Right hindlimb (tissue), 1 donor: Measurements from ENCODE around the gene PTPRM.

ENCODE experiments used
- DNase-seq: peaks from one replicate; pipeline ENCODE4 v3.0.0-alpha.2; 2018

Gene PTPRM

DNA sequence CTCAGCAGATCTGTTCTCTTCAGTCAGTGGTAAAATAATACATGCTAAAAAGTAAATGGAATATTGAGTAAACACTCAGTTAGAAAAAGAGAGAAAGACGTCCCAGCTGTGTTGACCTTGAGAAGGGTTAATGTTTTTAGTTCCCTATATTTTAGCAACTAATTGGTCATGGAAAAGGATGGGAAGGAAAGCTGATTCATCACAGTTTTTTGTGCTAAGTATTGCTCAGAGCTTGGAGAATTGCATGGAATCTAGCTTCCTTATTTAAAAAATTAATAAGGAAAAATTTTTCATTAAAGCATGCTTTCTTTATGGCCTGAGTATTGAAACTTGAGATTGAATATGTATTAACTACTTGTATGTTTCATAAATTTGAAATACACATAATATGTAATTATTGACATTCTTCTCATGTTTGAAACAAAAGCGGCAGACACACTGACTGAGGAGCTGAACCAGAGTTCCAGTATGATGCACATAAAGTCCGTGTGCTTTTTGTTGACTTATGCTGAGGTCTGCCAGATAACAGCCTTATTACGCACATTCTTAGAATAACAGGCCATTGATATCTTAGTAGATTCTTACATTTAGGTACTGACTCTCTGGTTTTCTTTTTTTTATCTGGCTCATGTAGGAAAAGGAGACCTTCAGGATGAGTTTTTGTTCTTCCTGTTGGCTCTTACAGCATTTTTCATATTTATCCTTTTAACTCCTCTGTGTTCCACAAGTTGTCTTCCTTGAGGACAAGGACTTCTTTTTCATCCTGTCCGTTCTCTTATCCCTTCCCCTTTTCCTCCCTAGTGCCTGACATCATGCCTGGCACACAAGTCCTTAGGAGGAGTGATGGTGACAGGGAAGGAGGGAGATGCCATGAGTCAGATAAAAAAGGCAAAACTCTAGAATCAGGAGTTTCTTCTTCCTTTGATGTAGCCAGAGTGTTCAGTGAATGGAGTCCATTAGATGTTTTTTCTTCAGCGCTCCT is 194.1 kb downstream of the PTPRM start:
- no peak for DNase-seq

DNA sequence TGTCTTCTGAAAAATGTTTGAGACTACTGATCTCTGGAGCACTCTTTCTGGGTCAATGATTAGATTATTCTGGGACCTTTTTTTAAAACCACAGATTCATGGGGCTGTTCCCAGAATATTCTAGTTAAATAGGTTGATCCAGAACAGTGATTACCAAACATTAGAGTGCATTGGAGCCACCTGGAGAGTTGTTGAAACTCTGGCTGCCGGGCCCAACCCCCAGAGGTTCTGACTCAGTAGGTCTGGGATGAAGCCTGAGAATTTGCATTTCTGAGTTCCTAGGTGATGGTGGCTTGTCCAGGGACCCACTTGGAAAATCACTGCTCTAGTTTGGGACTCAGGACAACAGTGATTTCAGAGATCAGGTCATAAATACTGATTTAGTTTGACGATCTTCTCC is 197.3 kb downstream of the PTPRM start:
- no peak for DNase-seq

DNA sequence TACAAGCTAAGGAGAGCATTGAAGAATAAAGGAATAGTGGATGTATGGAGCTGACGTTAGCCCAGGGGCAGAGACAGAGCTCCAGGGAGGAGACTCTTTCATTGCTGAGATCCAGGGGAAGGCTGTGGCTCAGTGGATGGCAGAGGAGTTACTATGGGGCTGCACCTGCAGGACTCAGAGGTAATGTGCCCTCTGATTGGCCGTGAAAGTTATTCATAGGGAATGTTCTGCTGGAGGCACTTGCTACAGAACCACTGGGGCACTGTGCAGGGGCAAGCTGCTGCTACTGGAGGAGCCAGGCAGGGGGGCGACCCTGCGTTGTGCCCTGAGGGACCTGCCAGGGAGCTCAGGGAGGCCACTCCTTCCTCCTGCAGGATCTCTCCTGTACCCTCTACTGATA is 199.2 kb downstream of the PTPRM start:
- DNase-seq: no peak

DNA sequence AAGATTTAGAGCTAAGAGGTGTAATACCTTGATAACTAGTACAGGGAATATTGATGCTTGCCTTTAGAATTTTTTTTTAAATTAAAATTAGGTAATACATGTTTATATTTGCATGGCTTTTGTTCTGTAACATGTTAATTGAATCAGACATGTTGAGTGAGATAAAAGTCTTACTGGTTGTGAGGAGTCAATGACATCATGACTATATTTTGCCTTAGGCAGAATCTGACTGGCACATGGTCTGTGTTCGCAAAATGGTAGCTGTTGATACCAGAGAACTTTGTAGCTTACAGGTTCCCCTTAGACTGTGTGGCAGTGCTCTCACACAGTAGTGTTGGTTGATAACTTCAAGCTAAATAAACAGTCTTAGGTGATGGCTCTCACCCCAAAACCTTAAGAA is 199.7 kb downstream of the PTPRM start:
- no peak for DNase-seq

DNA sequence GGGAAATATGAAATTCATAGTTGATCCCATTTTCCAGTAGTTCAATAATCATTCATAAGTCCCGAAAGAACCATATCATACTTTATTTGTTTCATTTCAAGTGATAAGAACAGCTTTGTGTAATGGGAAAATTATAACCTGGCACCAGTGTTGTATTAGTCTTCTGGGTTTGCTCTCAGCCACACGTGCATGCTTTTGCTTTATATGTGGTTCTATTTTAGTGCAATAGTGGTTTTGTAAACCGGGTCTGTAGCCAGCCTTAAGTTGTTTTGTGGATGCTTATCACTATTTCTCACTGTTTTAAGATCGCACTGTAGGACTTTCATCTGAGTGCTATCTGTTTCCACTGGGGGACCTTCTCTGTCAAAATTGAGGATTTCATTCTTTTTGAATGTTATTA is 203.8 kb downstream of the PTPRM start:
- DNase-seq: no peak

DNA sequence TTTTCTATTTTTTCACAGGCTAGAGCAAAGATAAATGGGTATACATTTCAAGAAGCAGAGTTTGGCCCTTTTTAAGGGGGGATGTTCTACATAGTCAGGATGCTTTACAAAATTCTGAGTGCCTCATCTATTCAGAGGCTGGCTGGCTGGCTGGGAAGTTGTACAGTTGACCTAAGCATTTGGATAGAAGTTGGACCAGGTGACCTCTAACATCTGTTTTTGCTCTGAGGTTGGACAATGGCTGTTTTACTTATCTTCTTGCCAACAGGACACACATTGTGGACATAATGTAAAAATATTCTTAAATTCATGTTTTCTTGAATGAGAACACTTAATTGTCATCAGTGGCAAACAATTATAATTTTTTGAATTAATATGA is 205.4 kb downstream of the PTPRM start:
- DNase-seq: no peak

DNA sequence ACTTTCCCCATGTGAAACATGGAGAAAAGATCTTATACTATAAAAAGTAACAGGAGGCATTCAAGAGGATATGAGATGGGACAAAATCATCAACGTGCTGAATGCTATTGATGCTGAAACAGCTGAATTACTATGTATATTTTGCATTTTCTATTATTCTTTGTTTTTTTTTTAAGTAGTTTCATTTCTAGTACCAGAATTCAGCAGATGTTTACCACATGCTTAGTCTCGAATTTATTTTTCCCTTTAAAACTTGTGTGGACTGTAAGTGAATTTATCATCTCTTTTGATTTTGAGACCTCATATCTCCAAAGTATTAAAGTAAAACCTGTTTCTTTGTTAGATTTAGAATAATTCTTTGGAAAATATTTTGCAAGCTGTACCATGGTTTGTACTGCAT is 205.8 kb downstream of the PTPRM start:
- DNase-seq: no peak

DNA sequence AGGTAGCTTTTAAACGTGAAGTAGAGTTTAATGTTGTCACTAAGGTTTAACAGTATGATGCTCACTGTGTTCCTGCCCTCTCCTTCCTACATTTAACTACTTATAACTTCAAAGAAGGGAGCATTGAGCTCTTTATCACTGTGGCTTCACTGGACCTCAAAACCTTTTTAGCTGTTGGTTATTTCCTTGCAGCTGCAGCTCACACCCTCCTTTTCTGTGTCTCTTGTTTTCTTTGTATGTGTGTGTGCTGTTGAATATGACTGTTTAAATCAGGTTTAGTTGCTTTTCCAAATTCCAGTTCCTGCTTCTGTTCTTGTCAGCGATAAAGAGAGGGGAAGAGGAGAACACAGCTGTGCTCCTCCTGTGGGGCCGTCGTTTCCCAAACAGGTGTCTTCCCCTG is 208.0 kb downstream of the PTPRM start:
- no peak for DNase-seq

DNA sequence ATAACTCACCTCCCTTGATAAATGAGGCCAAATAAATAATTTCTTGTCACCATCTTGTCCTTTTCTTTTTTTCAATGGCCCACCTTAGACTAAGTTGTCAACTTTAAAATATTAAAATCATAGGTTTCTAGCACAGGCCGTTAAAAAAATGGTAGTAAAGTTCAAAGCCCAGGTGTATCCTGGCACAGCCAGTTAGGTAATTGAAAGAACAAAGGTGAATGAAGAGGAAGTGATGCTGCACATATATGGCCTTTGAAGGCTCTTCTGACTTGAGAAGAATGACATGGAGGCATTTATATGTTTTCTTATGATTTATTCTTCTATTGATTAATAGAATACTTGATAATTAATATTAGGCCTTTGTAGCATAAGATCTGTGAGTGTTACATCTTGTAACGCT is 208.7 kb downstream of the PTPRM start:
- no peak for DNase-seq

DNA sequence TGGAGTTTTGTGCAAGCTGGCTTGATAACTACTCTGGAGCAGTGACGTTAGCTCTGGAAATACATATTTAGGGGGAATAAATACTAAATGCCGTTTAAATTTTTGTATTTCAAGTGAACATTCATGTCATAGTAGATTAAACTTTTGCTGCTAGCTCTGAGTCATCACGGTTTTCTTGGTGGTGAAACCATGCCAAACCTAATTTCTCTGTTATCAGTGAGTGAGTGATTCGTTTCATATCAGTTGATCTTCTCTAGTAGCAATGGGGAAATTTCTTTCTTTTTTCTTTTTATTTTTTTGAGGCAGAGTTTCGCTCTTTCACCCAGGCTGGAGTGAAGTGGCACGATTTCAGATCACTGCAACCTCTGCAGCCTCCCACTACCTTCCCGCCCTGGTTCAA is 211.1 kb downstream of the PTPRM start:
- no peak for DNase-seq

DNA sequence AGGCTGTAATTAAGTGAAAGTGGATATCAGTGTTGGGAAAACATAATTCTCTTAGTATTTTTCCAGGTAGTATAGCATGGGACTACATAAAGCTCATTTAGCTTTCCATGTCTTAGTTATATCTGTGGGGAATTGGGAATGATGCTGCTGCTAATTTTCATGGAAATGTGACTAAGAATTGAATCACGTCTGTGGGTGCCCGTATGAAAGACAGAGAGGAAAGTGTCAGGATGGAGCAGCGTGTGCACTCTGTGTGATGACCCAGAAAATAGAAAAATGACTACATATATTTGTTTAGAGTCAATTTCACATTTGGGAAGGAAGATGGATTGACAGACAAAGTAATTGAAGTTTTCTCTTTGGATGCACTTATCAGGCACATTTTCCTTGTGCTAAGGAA is 212.1 kb downstream of the PTPRM start:
- no peak for DNase-seq

DNA sequence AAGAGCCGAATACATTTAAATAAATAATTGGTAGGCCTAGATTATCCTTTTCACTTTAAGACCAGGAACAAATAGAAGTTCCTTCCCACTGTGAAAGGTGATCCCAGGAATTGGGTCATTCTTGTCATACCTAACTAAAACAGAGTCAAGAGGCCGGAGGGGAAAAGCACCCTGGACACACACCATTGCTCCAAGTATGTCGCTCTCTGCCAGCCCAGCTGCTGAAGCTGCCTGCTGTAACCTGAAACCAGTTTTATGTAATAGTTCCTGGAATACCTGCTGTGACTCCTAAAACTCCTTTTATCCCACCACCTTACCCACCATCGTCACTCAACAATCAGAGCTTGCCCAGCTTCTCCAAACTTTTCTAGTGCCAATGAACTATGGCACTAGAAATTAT is 217.1 kb downstream of the PTPRM start:
- DNase-seq: no peak

DNA sequence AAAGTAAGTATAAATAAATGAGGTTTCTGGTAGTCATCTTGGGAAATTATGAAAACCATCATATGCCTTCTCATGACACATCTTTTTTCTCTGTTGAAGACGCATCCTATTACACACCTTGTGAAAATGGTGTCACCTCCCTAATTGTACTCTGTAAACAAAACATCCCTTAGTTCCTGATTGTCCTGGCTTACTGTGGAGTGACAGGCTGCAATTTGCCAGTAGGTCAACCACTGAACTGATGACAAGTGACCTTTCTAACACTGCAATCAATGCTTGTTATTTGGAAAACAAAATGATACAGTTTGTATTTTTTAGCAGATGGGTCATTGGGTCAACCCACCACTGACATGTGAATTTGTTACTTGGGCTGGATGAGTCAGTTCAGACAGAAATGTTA is 219.5 kb downstream of the PTPRM start:
- no peak for DNase-seq

DNA sequence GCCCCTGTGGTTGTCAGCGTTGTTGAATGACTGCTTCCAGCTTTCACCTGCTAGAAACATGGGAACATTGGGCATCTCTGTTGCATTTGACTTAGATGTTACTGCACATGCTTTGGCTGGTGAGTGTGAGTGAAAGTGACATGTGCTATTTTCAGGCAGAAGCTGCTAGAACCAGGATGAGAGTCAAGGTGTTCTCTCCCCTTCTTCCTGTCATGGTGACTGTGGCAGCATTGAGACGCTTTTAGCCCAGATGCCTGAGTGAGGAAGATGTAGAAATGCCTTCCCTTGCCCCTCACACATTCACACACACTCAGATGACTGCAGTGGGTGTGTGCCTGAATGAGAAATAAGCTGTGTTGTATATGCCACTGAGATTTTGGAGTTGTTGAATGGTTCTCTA is 220.2 kb downstream of the PTPRM start:
- no peak for DNase-seq

DNA sequence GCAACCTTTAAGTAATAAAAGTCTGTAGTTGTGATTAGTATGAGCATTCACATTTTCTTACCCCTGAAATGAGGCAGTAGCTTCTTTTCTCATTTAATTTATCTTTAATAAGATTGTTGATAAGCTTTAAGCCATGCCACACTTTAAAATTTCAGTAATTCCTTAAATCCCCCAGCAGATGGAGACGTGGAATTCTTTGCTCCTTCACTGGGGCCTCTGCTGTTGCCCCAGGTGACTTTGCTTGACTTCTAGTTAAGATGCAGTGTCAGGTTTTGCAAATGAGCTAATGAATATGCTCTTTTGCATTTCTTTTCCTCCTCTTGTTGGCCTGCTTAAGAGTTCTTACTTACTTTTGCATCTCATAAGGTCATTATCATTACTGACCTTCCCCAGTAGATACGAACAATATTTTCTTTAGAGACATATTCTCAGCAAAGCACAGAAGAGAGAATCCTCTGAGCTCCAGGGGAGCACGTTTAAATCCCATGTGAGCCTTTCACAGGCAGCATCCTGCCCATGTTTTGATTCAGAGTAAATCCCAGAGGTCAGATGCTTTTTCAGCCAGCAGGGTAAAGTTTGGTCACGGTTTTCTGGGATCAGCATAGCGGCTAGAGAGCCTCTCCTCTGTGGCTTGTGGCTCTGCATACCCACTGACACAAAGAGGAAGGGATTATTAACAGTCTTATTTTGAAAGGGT is 222.9 kb downstream of the PTPRM start:
- no peak for DNase-seq

DNA sequence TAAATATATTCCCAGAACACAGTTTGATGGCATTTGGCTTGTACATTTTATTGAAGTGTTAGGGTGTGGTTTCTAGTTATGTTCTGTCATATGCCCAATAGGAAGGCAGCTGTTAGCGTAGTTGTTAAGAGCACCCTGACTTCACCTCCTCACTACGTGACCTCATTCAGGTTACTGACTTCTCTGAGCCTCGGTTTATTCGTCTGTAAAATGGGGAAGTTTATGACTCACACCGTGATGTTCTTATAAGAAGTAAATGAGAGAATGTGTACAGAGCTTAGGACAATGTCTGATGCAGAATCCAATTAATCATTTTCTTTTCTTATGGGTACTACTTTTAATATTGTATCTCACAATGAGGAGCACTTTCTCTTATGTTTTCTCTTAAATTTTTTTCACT is 226.0 kb downstream of the PTPRM start:
- no peak for DNase-seq

DNA sequence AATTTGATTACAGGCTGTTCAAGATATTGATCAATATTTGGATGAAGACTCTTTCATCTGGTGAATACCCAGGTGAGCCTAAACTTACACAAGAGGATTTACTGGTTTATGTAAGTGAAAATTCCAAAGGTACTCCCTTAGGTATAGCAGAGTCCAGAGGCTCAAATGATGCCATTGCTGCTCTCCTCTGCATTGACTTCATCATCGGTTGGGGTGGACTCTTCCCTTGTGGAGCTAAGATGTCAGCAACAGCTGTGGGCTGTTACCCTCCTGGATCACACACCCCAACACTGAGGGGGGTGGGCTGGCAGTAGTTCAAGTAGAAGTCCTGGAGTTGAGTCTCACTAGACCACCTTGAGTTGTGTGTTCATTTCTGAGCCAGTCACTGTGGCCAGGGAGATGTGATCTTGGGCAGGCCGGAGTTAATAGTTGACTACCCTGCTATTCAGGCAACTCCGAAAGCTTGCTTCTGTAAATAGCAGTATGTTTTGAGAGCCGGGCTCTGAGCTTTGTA is 236.9 kb downstream of the PTPRM start:
- no peak for DNase-seq

DNA sequence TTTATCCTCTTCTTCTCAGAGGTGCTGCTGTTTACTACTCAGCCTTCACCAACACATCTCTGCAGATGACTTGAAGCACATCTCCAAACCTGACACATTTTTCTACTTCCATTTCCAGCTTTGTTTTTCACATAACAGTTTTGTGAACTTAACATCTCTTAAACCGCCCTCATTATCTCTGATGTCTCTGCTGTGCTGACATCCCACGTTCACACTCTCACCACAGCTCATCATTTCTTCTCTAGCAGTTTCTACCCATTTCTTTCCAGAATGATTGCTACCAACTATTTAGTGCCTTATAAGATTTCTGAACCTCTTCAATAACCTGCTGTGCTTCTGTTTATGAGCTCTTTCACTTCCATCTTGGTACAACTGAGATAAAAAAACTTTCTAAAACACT is 238.0 kb downstream of the PTPRM start:
- no peak for DNase-seq

DNA sequence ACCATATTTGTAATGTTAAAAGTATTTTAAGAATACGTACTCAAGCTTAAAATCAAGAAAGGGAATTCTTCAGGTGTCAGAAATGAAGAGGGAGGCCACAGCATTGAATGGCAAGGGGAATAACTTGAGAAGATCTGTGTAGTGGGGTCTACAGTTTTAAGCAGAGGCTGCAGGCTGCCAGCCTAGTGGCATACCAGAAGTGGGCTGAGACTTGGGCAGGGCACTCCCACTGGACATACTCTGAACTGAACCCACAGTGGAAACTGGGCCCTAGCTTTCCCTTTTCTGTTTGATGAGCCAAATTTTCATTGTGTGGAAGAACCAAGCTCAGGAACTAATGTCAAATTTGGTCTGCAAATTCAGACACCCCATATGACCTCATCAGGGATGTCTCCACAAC is 238.8 kb downstream of the PTPRM start:
- DNase-seq: no peak

DNA sequence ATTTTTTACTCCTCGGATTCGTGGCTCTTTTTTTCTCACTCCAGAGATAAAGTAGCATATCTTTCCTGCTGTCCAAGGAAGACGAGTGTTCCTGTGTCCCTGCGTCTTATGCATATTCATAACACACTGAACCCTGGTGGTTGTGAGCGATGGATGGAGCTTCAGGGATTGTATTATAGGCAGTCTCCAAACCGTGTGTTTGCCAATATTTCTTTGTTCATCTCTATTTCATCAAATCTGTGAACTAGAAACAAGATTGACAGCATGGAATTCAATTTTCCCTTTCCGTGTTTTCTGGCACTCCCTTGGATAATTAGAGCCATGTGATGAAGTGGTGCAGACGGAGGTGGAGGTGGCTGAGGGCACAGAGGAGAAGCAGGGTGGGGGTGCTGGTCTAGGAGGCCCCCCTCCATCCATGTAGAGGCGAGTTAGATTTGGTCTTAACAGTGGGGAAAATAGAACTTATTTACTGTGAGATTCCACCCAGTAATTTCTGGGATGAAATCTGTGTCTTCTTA is 240.9 kb downstream of the PTPRM start:
- DNase-seq: no peak

DNA sequence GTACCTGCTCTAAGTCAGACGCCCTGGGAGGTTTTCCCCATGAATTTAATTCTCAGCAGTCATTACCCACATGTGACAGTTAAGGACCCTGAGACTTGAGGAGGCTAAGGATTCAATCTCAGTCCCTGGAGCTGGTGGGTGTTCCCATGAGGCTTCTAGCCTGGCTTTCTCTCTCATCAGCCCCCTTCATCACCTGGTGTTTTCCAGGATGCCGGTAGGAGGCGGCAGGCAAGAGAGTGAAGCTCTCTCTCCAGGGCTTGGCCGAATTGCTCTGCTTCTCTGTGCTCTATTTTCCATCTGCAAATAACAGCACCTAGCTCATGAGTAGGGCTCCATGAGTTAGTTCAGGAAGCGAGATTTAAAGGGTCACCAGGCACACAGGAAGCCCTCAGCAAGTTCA is 241.9 kb downstream of the PTPRM start:
- DNase-seq: no peak

DNA sequence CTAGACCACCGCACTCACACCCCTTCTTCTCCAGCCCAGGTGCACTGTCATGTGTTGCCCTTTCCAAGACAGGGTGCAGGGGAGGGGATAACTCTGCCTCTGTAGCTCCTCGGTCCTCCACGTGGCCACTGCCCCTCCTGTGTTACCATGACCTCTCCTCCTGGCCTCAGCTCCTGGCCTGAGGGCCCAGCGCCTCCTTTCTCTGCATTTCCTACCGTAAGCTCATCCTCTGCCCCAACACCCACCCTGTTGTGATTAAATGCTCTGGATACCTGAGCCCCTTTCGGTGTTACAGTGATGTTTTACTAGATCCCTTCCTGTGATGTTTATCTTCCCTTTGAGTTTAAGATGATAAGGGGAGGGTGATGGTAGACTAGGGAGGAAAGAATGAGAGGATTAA is 242.3 kb downstream of the PTPRM start:
- no peak for DNase-seq

DNA sequence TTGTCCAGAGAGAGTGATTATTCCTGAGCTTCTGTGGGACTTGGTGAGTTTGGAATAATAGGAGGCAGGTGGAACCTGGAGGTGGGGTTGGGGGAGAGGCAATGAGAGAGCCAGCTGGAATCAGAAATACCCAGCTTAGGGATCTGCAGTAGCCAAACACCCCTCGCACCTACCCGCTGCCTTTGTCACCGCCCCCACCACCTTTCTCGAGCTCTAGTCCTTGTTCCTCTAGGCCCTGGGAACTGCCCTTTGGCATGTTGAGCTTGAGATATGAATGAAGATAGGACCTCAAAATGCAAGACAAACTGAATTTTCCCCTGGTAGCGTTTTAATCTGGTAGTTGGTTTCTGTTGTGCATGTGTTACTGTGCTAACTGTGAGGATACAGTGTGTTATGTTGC is 242.9 kb downstream of the PTPRM start:
- no peak for DNase-seq

DNA sequence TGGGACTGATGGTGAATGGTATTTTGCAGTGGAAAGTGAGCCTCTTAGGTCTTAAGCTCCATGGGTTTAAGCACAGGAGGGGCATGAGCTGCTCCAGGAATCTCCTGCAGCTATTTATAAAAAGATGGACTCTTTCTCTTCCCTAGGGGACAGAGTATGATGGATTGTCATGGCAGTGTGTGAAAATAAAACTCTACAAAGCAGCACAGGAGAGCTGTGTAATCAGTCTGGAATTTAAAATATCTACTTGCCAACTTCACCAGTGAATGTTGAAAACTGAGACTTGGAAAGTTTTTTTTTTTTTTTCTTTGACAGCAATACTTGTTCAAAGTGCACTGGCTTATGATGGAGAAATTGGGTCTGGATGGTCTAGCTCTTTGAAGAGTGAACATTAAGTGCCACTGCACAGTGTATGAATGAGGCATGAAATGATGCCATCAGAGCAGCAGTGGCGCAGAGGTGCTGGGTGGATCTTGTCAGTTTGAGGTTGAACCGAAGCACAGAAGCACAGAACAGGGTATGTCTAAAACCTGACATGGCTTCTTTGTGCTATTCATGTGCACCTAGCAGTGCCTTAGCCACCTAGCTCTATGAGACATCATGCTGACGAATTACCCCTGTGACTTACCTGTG is 245.4 kb downstream of the PTPRM start:
- no peak for DNase-seq
